ENCODE results near the gene ZNF668.

- TF ChIP-seq CTCF (IDR thresholded peaks at IDR 0.05) (no peak), EP300 (IDR thresholded peaks at IDR 0.05; ENCODE audit: low read depth) (no peak), POLR2A (IDR thresholded peaks at IDR 0.05) (no peak)
Measured at GRCh38 chr16:31087971-31088370, 13.9 kb upstream of the ZNF668 start.
